Neural cell (in vitro differentiated cells): ENCODE data around the gene CLDN14.

Source experiments
- EP300 ChIP-seq: fragments of 450-650 bp; conservative IDR thresholded peaks from 2 replicates; pipeline ENCODE4 v1.6.1; 2014; ENCODE audit warnings: antibody characterized with exemption, mild to moderate bottlenecking, moderate library complexity; ENCODE audit not compliant: poor library complexity, severe bottlenecking
- MXI1 ChIP-seq: fragments of 450-650 bp; conservative IDR thresholded peaks from 2 replicates; pipeline ENCODE4 v1.6.1; 2014; ENCODE audit warnings: antibody characterized with exemption, mild to moderate bottlenecking; ENCODE audit not compliant: poor library complexity, severe bottlenecking
- POLR2AphosphoS5 ChIP-seq: IDR thresholded peaks from 2 replicates; pipeline ENCODE4 v1.6.1; 2012
- RAD21 ChIP-seq: fragments of 450-650 bp; conservative IDR thresholded peaks from 2 replicates; pipeline ENCODE4 v1.6.1; 2014; ENCODE audit warnings: antibody characterized with exemption, mild to moderate bottlenecking, moderate library complexity
- SMC3 ChIP-seq: fragments of 450-650 bp; conservative IDR thresholded peaks from 2 replicates; pipeline ENCODE4 v1.6.1; 2014; ENCODE audit warnings: antibody characterized with exemption, mild to moderate bottlenecking, moderate library complexity; ENCODE audit not compliant: poor library complexity
- TAF1 ChIP-seq: IDR thresholded peaks from 2 replicates; pipeline ENCODE4 v1.6.1; 2012; ENCODE audit warnings: low read depth
- TF ChIP-seq, protein P1 (sequence below): fragments of 450-650 bp; IDR thresholded peaks from 2 replicates; pipeline ENCODE4 v1.5.1; 2014; ENCODE audit warnings: antibody characterized with exemption, mild to moderate bottlenecking, moderate library complexity; ENCODE audit not compliant: poor library complexity, severe bottlenecking
- TF ChIP-seq, protein P2 (sequence below): IDR thresholded peaks from 2 replicates; pipeline ENCODE4 v1.6.1; 2012; ENCODE audit warnings: borderline replicate concordance

DNA sequence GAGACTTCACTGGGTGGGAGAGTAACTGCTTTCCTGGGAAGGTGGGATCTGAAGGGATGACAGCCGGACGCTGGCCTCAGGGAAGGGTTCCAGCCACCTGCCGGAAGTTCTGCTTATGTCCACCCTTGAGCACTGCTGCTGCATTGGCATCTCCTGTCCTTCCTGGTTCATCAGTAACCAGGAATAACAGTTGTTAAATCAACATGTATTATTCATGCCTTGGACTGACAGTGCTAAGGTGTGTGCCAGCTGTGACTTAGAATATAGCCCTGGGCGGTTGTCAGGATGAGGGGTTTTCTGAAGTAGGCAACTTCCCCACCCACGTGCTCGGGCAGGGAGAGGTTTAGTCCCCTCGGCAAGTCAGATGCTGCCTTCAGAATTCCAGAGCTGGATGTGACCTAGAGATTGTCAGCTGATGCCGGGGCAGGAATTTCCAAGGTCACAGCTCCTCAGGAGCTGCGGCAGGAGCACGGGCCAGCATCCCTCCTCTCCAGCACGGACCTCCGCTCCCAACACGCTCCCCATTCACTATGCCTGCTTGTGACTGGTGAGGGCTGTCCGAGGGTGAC, 17.9 kb downstream of the CLDN14 start:
- TF ChIP-seq, protein P1, sequence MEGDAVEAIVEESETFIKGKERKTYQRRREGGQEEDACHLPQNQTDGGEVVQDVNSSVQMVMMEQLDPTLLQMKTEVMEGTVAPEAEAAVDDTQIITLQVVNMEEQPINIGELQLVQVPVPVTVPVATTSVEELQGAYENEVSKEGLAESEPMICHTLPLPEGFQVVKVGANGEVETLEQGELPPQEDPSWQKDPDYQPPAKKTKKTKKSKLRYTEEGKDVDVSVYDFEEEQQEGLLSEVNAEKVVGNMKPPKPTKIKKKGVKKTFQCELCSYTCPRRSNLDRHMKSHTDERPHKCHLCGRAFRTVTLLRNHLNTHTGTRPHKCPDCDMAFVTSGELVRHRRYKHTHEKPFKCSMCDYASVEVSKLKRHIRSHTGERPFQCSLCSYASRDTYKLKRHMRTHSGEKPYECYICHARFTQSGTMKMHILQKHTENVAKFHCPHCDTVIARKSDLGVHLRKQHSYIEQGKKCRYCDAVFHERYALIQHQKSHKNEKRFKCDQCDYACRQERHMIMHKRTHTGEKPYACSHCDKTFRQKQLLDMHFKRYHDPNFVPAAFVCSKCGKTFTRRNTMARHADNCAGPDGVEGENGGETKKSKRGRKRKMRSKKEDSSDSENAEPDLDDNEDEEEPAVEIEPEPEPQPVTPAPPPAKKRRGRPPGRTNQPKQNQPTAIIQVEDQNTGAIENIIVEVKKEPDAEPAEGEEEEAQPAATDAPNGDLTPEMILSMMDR: no peak
- TF ChIP-seq EP300: no peak
- no peak for TF ChIP-seq POLR2AphosphoS5
- TF ChIP-seq, protein P2, sequence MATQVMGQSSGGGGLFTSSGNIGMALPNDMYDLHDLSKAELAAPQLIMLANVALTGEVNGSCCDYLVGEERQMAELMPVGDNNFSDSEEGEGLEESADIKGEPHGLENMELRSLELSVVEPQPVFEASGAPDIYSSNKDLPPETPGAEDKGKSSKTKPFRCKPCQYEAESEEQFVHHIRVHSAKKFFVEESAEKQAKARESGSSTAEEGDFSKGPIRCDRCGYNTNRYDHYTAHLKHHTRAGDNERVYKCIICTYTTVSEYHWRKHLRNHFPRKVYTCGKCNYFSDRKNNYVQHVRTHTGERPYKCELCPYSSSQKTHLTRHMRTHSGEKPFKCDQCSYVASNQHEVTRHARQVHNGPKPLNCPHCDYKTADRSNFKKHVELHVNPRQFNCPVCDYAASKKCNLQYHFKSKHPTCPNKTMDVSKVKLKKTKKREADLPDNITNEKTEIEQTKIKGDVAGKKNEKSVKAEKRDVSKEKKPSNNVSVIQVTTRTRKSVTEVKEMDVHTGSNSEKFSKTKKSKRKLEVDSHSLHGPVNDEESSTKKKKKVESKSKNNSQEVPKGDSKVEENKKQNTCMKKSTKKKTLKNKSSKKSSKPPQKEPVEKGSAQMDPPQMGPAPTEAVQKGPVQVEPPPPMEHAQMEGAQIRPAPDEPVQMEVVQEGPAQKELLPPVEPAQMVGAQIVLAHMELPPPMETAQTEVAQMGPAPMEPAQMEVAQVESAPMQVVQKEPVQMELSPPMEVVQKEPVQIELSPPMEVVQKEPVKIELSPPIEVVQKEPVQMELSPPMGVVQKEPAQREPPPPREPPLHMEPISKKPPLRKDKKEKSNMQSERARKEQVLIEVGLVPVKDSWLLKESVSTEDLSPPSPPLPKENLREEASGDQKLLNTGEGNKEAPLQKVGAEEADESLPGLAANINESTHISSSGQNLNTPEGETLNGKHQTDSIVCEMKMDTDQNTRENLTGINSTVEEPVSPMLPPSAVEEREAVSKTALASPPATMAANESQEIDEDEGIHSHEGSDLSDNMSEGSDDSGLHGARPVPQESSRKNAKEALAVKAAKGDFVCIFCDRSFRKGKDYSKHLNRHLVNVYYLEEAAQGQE: no peak
- TF ChIP-seq TAF1: no peak
- TF ChIP-seq SMC3: no peak
- no peak for TF ChIP-seq RAD21
- no peak for TF ChIP-seq MXI1
